Sigmoid colon (tissue), 7 donors: ENCODE measurements around the gene OGFR. TPM values are rescaled to one million over a fixed set of nuclear protein-coding genes. Genes with fewer than 3 reads are reported as not detected.

Experiments used
- DNase-seq: peaks from one replicate; pipeline ENCODE4 v3.0.0-alpha.2; 2019
- H3K27ac ChIP-seq, 4 donors: fragments of 200-600 bp; sonication (generic); one replicate each; pipeline ENCODE4 v1.5.1; 2016 to 2019; ENCODE audit warnings: mild to moderate bottlenecking in 1 of 4
- H3K27me3 ChIP-seq, 3 donors: fragments of 200-600 bp; sonication (generic); one replicate each; pipeline ENCODE4 v1.5.1; 2019; ENCODE audit warnings: mild to moderate bottlenecking in 1 of 3
- H3K36me3 ChIP-seq, 4 donors: fragments of 200-600 bp; sonication (generic); one replicate each; pipeline ENCODE4 v1.5.1; 2016 to 2019
- H3K4me1 ChIP-seq, 4 donors: fragments of 200-600 bp; sonication (generic); one replicate each; pipeline ENCODE4 v1.5.1; 2017 to 2019
- H3K4me3 ChIP-seq, 4 donors: fragments of 200-600 bp; sonication (generic); one replicate each; pipeline ENCODE4 v1.5.1; 2017 to 2019; ENCODE audit warnings: mild to moderate bottlenecking in 2 of 4, moderate library complexity in 1 of 4
- H3K9me3 ChIP-seq, 4 donors: fragments of 200-600 bp in 3 of 4; sonication (generic) in 3 of 4; one replicate each; pipeline versions ENCODE4 v1.5.1 to v1.6.1; 2013 to 2019
- EP300 ChIP-seq, 4 donors: sonication (generic); formaldehyde crosslinking; IDR thresholded peaks; one replicate each; pipeline ENCODE4 v1.6.1; 2017; ENCODE audit warnings: antibody characterized with exemption in 4 of 4
- POLR2A ChIP-seq, 2 donors: fragments of 450-650 bp; IDR thresholded peaks; one replicate each; pipeline ENCODE4 v1.6.1; 2016; ENCODE audit warnings: antibody characterized with exemption in 2 of 2, mild to moderate bottlenecking in 2 of 2, moderate library complexity in 2 of 2
- POLR2AphosphoS5 ChIP-seq, 4 donors: sonication (generic); formaldehyde crosslinking; IDR thresholded peaks; one replicate each; pipeline ENCODE4 v1.6.1; 2017; ENCODE audit warnings: antibody characterized with exemption in 4 of 4
- WGBS, 2 donors: extraction: QIAGEN DNeasy Blood & Tissue Kit; methylation state at CpG; one replicate each; pipeline ENCODE4 v1.1.7; 2013; 5-methylcytosine and 5-hydroxymethylcytosine counted together
- intact Hi-C: fragments of 100-400 bp; cut with DNase I; formaldehyde crosslinking; loops from one replicate; pipeline ENCODE4 v1.15.1; 2023
- polyA plus RNA-seq, 3 donors: library from polyadenylated mRNA; stranded (reverse); fragments of 200-250 nt; gene quantifications; one replicate each; pipeline ENCODE4 v1.2.3, GENCODE V29; 2013
- total RNA-seq, 4 donors: library from RNA; depleted of rRNA; stranded (reverse); fragments of >200 nt; gene quantifications; one replicate each; pipeline ENCODE4 v1.1.0, GENCODE V29; 2016
- TF ChIP-seq, protein P1 (sequence below), 4 experiments: fragments of 450-650 bp in 3 of 4; fragments of 200-600 bp in 1 of 4; IDR thresholded peaks; one replicate each; pipeline ENCODE4 v1.5.1; 2016 to 2019; ENCODE audit warnings: antibody characterized with exemption in 4 of 4, mild to moderate bottlenecking in 3 of 4, moderate library complexity in 2 of 4
- donor health status: healthy with polysubstance abuse.
- donor health status: Bipolar disorder and iron deficiency.
- donor health status: healthy.

Gene OGFR
- total and polyA plus RNA-seq, 7 donors: 22.2 to 64.8 (median 46.6) TPM

DNA sequence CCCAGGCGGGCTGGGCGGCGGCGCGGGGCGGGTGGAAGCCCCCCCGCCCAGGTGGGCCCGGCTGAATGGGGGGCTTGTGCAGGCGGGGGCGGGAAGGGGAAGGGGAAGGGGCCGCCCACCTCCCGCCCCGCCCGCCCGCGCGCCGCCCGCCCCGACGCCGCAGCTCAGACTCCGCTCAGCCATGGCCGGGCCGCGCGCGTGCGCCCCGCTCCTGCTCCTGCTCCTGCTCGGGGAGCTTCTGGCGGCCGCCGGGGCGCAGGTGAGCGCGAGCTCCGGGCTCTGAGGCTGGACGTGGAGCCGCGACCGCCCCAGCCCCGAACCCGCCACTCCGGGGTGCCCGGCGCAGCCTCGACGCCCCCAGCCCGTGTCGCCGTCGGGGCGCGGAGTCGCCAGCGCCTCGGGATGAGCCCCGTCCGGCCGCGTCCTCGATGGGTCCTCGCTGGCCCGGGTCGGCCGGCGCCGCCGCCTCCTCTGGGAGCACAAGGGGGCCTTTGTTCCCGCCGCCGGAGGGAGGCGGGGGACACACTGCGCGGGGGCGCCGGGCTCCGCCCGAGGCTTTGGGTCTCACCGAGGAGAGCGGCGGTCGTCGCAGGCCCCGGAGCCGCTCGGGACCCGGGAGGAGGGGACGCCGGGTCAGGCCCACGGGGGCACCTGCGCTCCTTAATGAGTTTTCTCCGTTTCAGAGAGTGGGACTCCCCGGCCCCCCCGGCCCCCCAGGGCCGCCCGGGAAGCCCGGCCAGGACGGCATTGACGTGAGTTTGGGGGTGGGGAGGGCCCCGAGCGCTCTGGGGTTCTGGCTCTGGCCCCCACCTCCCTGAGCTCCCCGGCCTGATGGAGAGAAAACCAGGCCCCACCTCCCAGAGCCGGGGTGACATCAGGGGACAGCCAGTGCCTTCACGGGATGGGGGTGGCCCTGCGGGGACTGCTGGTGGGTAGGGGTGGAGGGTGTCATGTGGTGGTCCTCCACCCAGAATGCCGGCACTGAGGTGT, 12.5 kb downstream of the OGFR start, which contains the start of gene COL9A3:
COL9A3 (plus strand) TSS at position 167 of the 990 bp plus-strand sequence; CDS start at position 182, 15 bp downstream.
- peaks cover 36 to 64% (median 47%) of the 10 kb centered on the region in 3 donors for H3K27me3 ChIP-seq
- 5 to 10% methylated on average over 108 of the region's 108 CpGs for WGBS, 2 donors
- intact Hi-C loops: no loop called here
- peaks cover 0 to 49% (median 43%) of the 10 kb centered on the region in 4 donors for H3K4me1 ChIP-seq
- TF ChIP-seq, protein P1, sequence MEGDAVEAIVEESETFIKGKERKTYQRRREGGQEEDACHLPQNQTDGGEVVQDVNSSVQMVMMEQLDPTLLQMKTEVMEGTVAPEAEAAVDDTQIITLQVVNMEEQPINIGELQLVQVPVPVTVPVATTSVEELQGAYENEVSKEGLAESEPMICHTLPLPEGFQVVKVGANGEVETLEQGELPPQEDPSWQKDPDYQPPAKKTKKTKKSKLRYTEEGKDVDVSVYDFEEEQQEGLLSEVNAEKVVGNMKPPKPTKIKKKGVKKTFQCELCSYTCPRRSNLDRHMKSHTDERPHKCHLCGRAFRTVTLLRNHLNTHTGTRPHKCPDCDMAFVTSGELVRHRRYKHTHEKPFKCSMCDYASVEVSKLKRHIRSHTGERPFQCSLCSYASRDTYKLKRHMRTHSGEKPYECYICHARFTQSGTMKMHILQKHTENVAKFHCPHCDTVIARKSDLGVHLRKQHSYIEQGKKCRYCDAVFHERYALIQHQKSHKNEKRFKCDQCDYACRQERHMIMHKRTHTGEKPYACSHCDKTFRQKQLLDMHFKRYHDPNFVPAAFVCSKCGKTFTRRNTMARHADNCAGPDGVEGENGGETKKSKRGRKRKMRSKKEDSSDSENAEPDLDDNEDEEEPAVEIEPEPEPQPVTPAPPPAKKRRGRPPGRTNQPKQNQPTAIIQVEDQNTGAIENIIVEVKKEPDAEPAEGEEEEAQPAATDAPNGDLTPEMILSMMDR (IDR thresholded peaks at IDR 0.05): no peak
- peak in 1 of 4 donors; percentile 9 for TF ChIP-seq POLR2AphosphoS5 (IDR thresholded peaks at IDR 0.05)
- no peak for DNase-seq
- peaks cover 0 to 18% (median 9%) of the 10 kb centered on the region in 4 donors for H3K36me3 ChIP-seq
- H3K4me3 ChIP-seq: peak within 1 kb of the TSS; percentile 8 to 41 (median 30)
- H3K27ac ChIP-seq: peak within 1 kb of the TSS; percentile 34 to 69 (median 66)
- H3K9me3 ChIP-seq: no peaks in the 10 kb centered on the region

DNA sequence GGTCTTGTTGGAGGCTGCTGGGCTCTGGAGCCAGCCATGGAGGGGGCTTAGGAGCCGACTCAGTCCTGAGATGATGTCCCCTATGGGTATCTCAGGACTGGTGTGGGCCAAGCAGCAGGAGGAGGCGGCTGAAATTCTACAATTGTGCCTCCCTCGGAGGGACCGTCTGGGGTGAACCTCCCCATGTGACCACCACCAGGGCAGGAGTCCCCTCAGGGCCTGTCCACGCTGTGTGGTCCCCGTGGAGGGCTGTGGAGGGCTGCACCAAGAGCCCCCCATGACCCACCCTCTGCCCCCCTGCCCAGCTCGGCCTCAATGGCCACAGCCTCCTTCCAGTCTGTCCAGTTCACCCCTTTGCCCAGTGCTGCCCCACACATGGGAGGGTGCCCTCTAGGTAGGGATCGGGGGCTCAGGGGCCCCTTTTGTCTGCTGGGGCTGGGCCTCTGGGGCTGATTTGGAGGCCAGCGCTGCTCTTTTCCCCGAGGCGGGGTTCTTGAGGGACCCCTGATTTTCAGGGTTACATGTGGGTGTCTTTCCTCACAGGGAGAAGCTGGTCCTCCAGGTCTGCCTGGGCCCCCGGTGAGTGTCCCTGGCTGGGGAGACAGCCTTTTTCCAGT, 13.4 kb downstream of the OGFR start:
- H3K27ac ChIP-seq: peak overlapping the region; percentile 34 to 69 (median 66)
- intact Hi-C loops: no loop called here
- no peaks in the 10 kb centered on the region for H3K9me3 ChIP-seq
- peaks cover 0 to 49% (median 43%) of the 10 kb centered on the region in 4 donors for H3K4me1 ChIP-seq
- H3K27me3 ChIP-seq: peaks cover 36 to 64% (median 47%) of the 10 kb centered on the region in 3 donors
- TF ChIP-seq POLR2AphosphoS5 (IDR thresholded peaks at IDR 0.05) (no peak), POLR2A (IDR thresholded peaks at IDR 0.05) (no peak), EP300 (IDR thresholded peaks at IDR 0.05) (no peak)
- TF ChIP-seq, protein P1 (IDR thresholded peaks at IDR 0.05): no peak
- WGBS, 2 donors: 47 to 75% methylated on average over 12 of the region's 12 CpGs
- peak overlapping the region in 3 of 4 donors; percentile 24 to 41 (median 36) for H3K4me3 ChIP-seq
- DNase-seq: no peak
- H3K36me3 ChIP-seq: peaks cover 0 to 9% (median under 1%) of the 10 kb centered on the region in 4 donors

DNA sequence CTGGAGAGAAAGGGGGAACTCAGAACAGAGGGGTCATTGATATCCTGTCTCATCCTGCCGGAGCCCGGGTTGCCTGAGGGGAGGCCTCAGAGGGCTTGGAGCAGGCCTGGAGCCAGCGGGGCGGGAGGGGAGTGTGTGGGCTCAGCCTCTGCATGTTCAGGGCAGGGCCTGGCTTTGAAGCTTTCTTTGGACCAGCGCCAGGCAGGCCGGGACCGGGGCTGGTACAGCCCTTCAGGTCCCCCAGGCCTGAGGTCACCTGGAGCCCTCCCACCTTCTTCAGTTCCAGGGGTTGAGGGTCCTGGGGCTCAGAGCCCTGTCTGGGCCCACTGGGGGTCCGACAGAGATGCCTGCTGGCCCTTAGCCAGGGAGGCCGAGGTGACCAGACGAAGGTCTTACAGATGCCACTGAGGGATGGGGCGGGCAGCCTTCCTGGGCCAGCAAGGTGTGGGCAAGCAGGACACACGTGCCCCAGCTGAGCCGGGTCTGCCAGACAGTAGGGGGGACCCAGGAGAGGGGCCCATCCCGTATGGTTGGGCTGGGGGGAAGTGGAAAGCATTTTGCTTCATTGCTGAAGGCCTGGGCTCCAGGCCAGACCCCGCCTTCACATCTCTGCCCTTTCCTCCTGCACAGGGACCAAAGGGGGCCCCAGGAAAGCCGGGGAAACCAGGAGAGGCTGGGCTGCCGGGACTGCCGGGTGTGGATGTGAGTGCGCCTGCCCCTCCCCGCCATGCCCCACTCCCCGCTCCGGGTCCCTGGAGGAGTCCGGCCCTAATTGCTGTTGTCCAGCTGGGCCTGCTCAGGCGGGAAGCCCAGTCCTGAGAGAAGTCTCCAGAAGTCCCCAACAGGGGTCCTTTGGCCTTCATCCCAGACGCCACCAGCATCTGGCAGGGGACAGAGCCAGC, 14.2 kb downstream of the OGFR start:
- H3K4me1 ChIP-seq: peaks cover 0 to 51% (median 43%) of the 10 kb centered on the region in 4 donors
- H3K27ac ChIP-seq: peak overlapping the region; percentile 4 to 67 (median 41)
- no peak for TF ChIP-seq POLR2AphosphoS5 (IDR thresholded peaks at IDR 0.05)
- TF ChIP-seq EP300 (IDR thresholded peaks at IDR 0.05): no peak
- no peak for TF ChIP-seq POLR2A (IDR thresholded peaks at IDR 0.05)
- TF ChIP-seq, protein P1 (IDR thresholded peaks at IDR 0.05): no peak
- no peaks in the 10 kb centered on the region for H3K9me3 ChIP-seq
- peaks cover 36 to 64% (median 47%) of the 10 kb centered on the region in 3 donors for H3K27me3 ChIP-seq
- H3K36me3 ChIP-seq: peaks cover 0 to 3% (median 0%) of the 10 kb centered on the region in 4 donors
- H3K4me3 ChIP-seq: peak overlapping the region in 1 of 4 donors; percentile 41
- intact Hi-C loops: no loop called here
- peak; percentile 87 for DNase-seq
- 6 to 25% methylated on average over 25 of the region's 25 CpGs for WGBS, 2 donors

DNA sequence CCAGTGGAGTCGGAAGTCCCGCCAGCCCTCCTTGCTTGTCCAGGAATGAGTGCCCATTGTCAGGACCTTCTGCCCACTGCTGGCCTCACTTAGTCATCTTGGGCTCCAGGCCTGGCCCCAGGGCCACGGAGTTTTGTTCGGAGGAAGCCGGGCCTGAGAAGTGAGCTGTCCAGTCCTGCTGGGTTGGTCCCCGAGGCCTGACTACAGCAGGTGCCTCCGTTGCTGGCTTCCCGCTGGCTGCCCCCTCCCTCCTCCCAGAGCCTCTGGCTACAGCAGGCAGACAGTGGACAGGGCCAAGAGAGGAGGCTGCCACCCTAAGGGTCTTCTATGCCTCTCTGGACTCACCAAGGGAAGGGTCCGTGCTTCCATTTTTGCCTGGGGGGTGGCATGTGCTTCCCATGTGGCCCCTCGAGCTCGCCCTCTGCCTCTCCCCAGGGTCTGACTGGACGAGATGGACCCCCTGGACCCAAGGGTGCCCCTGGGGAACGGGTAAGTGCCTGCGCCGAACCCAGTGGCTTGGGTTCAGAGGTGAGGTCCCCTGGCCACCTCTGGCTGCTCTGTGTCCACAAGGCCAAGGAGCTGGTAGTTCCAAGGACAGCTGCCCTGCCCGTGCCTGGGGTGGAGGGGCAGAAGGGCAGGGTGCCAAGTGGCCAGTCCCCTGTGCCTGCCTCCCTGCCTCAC, 15.0 kb downstream of the OGFR start:
- no peak for TF ChIP-seq POLR2A (IDR thresholded peaks at IDR 0.05)
- no peak for TF ChIP-seq POLR2AphosphoS5 (IDR thresholded peaks at IDR 0.05)
- TF ChIP-seq EP300 (IDR thresholded peaks at IDR 0.05): no peak
- TF ChIP-seq, protein P1 (IDR thresholded peaks at IDR 0.05): no peak
- DNase-seq: no peak
- Histone ChIP-seq H3K27ac (peak overlapping the region; percentile 4 to 67 (median 41)), H3K4me1 (peaks cover 2 to 59% (median 47%) of the 10 kb centered on the region in 4 donors), H3K9me3 (no peaks in the 10 kb centered on the region), H3K27me3 (peaks cover 32 to 56% (median 46%) of the 10 kb centered on the region in 3 donors), H3K36me3 (no peaks in the 10 kb centered on the region), H3K4me3 (no peak overlapping the region)
- intact Hi-C loops: no loop called here
- WGBS, 2 donors: 46 to 72% methylated on average over 16 of the region's 16 CpGs
